GM18519 (cell line): ENCODE data around the gene SMIM26.
A peak's percentile ranks its signal among the peaks of the same experiment; 100 is the strongest.
"Not testable (repeated sequence)": the region's sequence is repeated elsewhere in the genome, so short reads cannot be mapped to it uniquely, and the experiment has no call there.

ENCODE experiments used
- ATAC-seq: cut with Tn5 transposase; IDR thresholded peaks from one replicate; pipeline ENCODE4 v1.9.1; 2021; ENCODE audit warnings: mild to moderate bottlenecking, moderate library complexity; ENCODE audit not compliant: unreplicated experiment, low FRiP score

Gene SMIM26, protein sequence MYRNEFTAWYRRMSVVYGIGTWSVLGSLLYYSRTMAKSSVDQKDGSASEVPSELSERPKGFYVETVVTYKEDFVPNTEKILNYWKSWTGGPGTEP

DNA sequence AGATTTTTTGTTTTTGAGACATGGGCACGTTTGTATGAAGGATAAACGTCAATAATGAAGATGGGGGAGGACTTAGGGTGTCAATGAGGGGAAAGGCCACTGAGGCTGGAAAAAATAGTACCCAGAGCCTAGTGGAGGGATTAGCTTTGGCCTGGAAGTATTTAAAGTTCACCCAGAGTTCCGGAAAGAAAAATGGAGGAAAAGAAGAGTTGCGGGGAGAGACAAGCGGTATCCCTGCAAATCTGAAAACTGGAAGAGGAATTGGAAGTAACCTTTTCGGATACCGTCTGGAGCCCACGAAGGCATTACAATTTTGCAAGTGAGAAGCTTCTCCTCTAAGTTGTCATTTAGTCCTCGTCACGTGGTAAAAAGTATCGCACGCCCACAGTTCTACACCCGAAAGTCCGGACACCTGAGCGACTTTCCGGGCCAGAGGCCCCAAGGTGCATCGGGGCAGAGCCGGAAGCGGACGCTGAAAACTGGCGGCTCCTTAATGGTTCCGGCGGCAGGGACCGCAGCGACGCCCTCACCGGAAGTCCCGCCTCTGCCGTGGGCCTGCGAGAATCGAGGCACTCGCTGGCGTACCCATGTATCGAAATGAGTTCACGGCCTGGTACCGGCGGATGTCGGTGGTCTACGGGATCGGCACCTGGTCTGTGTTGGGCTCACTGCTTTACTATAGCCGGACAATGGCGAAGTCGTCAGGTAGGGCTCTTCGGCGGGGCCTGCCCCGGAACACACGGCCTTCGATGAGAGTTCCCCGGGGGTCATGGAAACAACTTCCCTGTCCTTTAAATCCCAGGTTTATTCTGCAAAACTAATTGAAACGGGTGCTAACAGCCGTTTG, at the start of gene SMIM26:
SMIM26 (plus strand) TSS at position 541 of the 847 bp plus-strand sequence; CDS start at position 588, 47 bp downstream.
- peak; percentile 97 for ATAC-seq

DNA sequence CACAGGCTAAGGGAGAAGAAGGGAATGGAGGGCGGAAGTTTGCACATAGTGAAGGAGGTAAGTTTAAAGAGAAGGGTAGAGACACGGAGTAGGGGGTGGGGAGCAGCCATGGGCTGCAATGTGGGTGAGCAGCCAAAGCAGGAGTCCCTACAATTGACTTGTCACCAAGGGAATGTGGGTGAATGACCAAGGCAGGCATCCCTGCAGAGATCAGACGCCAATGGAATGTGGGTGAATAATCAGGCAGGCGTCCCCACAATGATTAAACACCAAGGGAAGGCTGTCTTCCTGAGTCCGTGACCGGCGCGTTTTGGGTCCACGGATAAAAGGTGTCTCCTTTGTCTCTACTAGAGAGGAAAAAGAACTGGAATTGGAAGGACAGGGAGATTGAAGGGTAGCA, 45.2 kb upstream of the SMIM26 start:
- ATAC-seq = not testable (repeated sequence)

DNA sequence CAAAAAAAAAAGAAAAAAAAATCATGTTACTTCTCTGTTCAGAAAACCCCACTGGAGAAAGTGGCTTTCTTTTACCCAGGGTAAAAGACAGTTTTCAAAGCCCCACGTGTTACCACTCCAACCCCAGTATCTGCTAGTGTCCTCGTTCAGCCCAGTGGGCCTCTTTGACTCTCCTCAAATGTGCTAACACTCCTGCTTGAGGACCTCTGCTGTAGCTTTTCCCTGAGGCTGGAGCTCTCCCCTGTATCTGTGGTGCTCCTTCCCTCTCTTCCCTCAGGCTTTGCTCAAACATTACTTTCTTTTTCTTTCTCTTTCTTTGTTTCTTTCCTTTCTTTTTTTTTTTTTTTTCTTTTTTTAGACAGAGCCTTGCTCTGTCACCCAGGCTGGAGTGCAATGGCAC, 44.2 kb upstream of the SMIM26 start:
- ATAC-seq = no peak

DNA sequence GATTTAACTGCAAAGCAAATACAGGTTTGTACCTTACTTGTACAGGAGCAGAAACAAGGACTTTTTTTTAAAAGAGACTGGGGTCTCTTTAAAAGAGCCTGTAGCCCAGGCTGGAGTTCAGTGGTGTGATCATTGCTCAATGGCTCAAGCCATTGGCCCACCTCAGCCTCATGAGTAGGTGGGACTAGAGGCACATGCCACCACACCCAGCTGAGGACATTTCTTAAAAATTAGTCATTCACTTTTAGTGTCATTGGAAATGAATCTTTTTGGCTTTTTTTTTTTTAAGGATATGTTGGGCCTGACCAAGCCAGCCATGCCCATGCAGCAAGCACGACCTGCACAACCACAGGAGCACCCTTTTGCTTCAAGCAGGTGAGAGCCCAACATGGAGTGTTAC, 42.6 kb upstream of the SMIM26 start:
- ATAC-seq = no peak

DNA sequence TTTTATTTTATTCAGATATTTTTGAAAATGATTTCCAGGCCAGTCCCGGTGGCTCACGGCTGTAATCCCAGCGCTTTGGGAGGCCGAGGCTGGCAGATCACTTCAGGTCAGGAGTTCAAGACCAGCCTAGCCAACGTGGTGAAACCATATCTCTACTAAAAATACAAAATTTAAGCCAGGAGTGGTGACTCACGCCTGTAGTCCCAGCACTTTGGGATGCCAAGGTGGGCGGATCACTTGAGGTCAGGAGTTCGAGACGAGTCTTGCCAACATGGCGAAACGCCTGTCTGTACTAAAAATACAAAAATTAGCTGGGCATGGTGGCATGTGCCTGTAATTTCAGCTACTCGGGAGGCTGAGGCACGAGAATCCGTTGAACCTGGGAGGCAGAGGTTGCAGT, 40.5 kb upstream of the SMIM26 start:
- ATAC-seq = not testable (repeated sequence)

DNA sequence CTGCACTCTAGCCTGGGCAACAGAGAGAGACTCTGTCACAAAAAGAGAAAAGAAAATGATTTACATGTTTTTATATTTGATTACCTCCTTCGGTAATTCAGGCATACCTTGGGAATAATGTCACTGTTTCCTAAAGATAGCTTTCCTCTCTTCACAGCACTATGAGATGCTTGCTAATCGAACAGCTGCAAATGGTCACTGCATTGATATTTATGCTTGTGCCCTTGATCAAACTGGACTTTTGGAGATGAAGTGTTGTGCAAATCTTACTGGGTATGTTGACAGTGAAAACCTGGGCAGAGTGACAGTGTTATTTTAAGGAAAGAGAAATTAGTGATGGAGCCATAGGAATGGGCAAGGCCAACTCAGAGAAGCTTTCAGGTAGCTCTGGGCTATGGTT, 39.9 kb upstream of the SMIM26 start:
- ATAC-seq = no peak

DNA sequence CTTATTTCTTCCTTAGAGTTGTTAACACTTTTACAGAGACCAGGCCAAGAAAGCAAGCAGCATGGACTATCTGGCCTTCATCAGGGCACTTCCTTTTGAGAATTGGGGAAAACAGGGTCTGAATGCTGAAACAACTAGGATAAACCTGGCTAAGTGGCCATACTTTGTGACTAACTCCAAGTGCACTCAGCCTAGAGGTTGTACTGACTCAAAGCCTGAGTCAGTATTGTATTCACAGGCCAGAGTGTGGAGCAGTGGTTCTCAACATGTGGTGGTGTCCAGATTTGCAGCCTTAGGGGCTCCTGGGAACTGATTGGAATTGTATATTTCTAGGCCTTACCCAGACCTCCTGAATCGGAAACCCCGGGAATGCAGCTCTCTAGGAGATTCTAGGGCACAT, 39.4 kb upstream of the SMIM26 start:
- no peak for ATAC-seq

DNA sequence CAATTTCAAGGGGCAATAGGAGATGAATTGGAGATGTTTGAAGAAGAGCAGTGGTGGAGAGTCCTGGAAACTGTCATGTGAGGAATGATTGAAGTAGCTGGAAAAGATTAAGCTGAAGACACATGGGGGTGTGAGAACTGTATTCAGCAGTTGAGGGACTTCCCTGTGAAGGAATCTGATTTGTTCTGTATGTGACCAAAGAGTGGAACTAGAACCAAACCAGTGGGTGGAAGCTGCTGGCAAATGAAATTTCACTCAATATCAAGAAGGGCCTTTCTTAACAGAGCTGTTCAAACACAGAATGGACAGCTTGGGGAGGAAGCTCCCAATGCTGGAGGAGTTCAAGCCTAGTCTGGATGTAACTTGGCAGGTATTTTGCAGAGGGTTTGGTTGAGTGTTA, 38.2 kb upstream of the SMIM26 start:
- no peak for ATAC-seq

DNA sequence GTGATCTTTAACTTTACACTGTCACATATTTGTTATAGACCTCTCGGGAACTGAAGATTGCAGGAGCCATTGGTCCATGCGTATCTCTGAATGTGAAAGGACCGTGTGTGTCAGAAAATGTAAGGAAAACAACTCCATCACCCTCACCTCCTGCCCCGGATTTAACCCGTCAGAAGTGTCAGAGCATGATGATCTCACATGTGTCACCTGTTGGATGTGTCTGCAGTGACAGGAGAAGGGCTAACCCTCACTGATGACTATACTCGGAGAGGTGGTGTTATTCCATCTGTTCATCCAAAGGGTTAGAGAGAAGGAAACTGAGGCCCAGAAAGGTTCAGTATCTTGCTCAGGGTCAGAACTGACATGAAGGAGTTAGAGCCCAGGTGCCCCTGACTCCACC, 34.6 kb upstream of the SMIM26 start:
- ATAC-seq = no peak

DNA sequence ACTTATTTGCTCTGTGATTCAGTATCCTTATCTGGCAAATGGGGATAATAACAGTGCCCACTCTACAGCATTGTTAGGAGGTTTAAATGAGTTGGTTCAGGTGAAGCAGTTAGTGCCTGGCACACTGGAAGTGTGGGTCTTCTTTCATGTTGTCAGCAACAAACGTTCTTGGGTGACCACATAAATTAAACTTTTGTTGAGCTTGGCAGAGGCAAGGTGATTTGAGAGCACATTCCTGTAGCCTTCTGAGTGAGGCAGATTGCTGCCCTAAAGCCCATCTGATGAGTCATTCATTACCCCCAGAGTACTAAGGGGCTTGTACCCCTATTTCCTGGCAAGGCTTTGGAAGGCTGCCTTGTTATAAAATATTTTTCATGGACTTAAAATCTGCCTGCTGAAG, 33.7 kb upstream of the SMIM26 start:
- ATAC-seq = no peak

DNA sequence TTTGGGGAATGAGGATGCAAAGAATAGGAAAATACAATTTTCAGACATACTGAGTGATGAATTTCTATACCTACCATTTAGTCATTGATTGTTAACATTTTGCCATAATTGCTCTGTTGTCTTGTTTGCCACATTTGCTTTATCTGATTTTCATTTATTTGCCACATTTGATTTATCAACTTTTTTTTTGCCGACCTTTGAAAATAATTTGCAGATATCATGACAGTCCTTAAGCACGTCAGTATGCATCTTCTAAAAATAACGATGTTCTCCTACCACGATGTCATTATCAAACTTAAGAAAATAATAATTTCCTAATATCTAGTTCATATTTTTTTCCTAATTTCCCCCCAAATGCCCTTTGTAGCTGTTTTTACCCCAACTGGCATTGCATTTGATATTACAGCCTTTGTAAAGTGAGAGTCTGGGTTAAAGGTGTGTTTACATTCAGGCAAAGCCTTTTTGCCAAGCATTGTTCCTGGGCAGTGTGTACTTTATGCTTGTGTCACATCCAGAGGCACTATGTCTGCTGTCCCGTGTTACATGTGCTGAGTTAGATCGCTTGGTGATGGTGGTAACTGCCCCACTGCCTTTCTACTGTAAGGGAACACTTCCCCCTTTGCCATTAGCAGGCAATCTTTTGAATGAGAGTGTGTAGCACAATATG, 33.1 kb upstream of the SMIM26 start:
- ATAC-seq = no peak

DNA sequence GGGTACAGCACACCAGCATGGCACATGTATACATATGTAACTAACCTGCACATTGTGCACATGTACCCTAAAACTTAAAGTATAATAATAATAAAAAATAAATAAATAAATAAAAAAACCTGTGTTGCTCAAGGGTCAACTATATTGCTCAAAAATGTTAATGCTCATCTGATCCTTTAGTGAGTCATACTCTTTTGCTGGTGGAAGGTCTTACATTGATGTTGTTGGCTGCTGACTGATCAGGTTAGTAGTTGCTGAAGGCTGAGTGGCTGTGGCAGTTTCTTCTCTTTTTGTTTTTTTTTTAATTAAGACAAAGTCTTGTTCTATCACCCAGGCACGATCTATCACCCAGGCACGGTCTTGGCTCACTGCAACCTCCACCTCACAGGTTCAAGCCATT, 29.6 kb upstream of the SMIM26 start:
- no peak for ATAC-seq

DNA sequence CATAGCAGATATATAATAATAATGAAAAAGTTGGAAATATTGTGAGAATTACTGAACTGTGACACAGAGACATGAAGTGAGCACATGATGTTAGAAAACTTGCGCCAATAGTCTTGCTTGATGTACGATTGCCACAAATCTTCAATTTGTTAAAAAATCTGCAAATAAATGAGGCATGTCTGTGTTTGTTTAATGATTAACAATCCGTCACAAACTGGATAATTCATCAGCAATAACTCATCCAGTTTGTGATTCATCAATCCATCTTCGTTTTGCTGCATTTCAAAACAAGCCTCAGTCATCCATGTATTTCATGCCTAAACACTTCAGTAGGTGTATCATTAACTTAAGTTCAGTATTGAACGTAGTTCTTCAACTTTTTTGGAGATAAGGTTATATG, 25.5 kb upstream of the SMIM26 start:
- no peak for ATAC-seq

DNA sequence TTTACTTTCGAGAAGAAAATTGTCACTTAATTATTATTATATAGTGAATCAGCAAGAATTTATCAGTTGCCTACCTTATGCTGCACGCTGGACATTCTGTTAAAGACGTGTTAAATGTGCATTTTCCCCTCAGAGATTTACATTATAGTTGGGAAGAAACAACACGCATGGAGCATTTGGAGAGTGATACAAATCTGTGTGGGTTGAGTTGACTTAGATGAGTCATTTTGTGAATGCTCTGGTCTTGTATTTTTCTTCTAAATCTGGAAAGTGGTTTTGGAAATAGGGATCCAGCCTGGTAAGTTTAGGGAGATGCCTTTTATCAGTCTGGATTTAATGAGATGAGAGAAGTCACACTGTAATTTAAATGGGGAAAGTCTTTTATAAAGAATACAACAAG, 24.0 kb upstream of the SMIM26 start:
- no peak for ATAC-seq

DNA sequence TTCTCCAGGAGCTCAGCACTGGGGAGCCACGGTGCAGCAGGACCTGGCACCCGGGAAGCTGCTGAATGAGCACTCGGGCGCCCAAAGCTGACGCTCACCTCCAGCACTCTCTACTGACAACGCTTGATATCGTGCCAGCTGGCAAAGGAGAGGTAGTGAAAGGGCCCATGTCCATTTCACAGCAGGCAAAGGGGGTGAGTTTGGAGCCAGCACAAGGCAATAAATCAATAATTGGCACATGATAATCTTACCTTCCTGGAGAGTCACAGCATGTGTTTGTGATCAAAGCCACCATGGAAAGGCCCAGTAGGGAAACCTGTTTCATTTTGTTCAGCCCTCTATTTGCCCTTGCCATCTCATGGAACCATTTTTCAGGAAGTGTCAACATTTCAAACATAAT, 23.3 kb upstream of the SMIM26 start:
- no peak for ATAC-seq

DNA sequence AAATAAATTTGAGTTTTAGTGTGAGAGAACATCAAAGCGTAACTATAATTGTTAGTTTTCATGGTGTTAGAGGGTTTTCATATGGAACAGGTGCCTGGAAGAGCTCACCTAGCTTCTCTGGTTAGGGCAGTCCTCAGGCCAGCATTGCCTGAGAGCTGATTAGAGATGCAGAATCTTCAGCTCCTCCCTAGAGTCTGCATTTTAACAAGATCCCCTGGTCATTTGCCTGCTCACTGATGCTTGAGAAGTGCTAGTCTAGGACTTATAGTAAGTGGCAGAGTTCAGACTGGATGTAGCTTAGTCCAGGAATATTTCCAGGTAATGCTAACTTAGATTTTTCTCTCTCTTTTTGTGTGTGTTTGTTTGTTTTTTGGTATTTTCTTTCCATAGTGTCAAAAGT, 21.7 kb upstream of the SMIM26 start:
- ATAC-seq = no peak

DNA sequence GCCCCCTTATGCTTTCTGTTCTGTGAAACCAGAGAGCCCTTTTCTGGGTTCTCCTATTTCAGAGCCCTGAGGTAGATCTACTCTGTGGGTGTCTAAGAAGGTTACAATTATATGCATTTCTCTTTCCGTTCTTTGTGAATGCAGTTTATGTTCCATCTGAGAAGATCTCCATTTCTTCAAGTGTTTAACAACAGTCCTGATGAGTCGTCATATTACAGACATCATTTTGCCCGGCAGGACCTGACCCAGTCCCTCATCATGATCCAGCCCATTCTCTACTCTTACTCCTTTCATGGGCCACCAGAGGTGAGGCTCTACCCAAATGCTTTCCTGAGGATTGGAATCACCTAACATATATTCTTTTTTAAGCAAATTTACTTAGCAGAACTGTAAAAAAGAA, 18.8 kb upstream of the SMIM26 start:
- ATAC-seq = no peak

DNA sequence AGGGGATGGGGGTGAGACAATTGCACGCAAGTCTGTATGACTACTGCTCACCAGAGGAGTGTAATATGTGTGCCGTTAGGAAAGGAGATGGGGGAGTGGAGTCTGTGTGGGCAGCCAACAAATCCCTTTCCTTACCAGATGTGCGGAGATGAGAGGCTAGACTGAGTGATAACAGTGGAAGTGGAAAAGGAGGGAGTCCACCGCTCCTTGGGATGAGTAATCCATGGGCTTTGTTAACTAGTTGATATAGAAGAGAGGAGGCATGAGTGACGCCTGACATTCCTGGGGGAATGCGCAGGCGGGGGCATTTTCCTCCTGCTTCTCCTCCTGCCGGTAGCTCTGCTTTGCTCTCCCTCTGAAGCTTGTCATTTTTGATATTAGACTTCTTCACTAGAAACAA, 13.5 kb upstream of the SMIM26 start:
- ATAC-seq = no peak

DNA sequence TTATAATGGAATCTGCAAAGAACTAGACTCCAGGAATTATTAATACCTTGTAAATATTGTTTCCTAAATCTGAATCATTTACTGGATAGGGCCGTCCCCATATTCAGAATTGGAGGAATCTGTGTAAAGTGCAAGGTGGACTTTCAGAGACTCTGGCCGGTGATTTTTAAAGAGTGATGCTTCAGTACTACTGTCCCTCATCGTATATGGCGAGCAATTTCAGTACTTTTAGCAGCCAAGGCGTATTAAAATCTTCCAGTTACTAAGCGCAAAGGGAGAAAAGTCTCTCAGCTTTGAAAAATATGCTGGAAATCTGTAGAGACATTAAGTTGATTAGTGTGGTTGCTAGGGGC, 483 bp downstream of the SMIM26 start:
- no peak for ATAC-seq

DNA sequence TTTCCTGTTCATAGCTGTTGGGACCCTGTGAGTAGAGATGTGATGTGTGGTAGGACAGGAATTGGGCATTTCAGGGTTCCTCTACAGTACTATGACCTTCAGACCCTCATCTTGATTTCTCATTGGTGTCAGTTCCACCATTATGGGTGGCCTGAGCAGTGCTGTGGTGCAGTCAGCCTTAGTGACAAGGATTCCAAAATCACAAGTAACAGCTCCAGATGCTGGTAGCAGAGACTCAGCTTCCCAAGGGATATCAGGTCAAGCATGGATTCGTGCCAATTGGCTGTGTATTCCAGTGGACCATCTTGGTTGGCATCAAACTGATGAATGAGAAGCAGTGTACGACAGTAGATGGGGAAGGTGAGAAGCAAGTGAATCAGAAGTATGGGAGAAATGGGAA, 3.8 kb downstream of the SMIM26 start:
- ATAC-seq = no peak

DNA sequence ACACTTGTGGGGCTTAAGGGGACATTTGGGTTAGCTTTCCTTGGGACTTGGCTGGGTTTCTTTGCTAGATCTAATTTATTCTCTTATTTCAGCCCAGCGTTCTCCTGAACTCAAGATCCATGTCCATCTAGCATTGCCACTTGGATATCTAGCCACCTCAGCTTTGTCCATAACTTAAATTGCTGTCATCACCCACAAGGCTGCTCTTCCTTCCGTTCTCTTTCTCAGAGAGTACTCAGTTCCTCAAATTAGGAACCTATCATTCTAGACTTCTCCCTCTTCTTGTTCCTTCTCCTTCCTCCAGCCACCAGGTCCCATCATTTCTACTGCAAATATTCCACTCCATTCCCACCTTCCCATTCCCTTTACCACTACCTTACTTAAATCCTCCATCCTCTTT, 4.3 kb downstream of the SMIM26 start:
- ATAC-seq = no peak

DNA sequence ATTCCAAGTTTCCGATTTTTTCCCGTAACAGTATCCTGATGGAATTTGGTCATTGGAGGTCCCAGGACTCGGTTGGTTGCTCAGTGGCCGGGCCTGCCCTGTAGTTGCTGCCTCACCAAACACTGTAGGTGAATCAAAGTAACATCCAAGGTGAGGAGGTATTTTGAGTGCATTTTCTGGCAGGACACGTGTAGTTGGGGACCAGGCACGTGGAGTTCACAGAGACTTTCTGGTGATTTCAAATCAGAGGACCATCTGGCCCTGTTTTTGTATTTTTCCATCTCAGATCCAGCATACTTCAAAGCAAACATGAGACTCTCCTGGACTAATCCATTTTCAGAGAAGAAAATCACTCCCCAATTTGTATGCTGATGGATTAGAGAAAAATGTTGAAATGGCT, 10.7 kb downstream of the SMIM26 start:
- ATAC-seq = no peak
